IMR-90 (cell line): ENCODE data around the gene RCE1. TPM values are rescaled to one million over a fixed set of nuclear protein-coding genes. Genes with fewer than 3 reads are reported as not detected.
A peak's percentile ranks its signal among the peaks of the same experiment; 100 is the strongest.

Experiments
- ATAC-seq: fragments of 200-7000 bp; cut with Tn5 transposase; 2 replicates; pipeline ENCODE4 v1.9.1; 2020; ENCODE audit warnings: low read depth, mild to moderate bottlenecking, moderate library complexity
- BruUV-seq: library from RNA; stranded (reverse); fragments of 400-500 nt; replicated peaks from 2 replicates; lab custom pipeline; 2021; lab: Mats Ljungman, UMichigan
- CTCF ChIA-PET: fragments of 300-600 bp; formaldehyde crosslinking; extraction: SDS; loops from one replicate; lab custom pipeline; 2021; ENCODE audit warnings: antibody characterized with exemption; lab: Yijun Ruan, JAX
- POLR2A ChIA-PET: fragments of 300-600 bp; sonication (Branson Sonifier 250); formaldehyde crosslinking; loops from one replicate; lab custom pipeline; 2022; ENCODE audit warnings: antibody characterized with exemption; ENCODE audit not compliant: unreplicated experiment; lab: Charles Lee
- DNase-seq: peaks from one replicate; pipeline ENCODE4 v3.0.0; 2013
- H2AFZ ChIP-seq: replicated peaks from 2 replicates; pipeline ENCODE3; 2013; ENCODE audit warnings: low read length, mild to moderate bottlenecking; ENCODE audit not compliant: poor library complexity
- H2AK5ac ChIP-seq: 2 replicates; pipeline ENCODE4 v1.6.1; 2013; ENCODE audit warnings: low read depth, low read length, inconsistent platforms
- H2AK9ac ChIP-seq: replicated peaks from 2 replicates; pipeline ENCODE3; 2013; ENCODE audit warnings: mild to moderate bottlenecking, low read depth, low read length, moderate library complexity; ENCODE audit not compliant: poor library complexity
- H2BK120ac ChIP-seq: 2 replicates; pipeline ENCODE4 v1.6.1; 2013; ENCODE audit warnings: low read depth, low read length, inconsistent platforms
- H2BK15ac ChIP-seq: 3 replicates; pipeline ENCODE4 v1.6.1; 2013; ENCODE audit warnings: low read depth, low read length, inconsistent platforms
- H2BK20ac ChIP-seq: 2 replicates; pipeline ENCODE4 v1.6.1; 2013; ENCODE audit warnings: low read depth, mild to moderate bottlenecking, inconsistent platforms, low read length, moderate library complexity
- H2BK5ac ChIP-seq: 2 replicates; pipeline ENCODE4 v1.6.1; 2013; ENCODE audit warnings: mild to moderate bottlenecking, low read depth, low read length, inconsistent platforms; ENCODE audit not compliant: poor library complexity, severe bottlenecking
- H3K14ac ChIP-seq: replicated peaks from 2 replicates; pipeline ENCODE4 v1.6.1; 2013; ENCODE audit warnings: low read depth, low read length, inconsistent platforms
- H3K18ac ChIP-seq: 2 replicates; pipeline ENCODE4 v1.6.1; 2013; ENCODE audit warnings: low read depth, low read length, control low read depth
- H3K23ac ChIP-seq: 2 replicates; pipeline ENCODE4 v1.6.1; 2013; ENCODE audit warnings: low read depth, low read length, inconsistent platforms
- H3K27ac ChIP-seq: 2 replicates; pipeline ENCODE4 v1.5.1; 2013; ENCODE audit warnings: mild to moderate bottlenecking, control low read depth, low read length; ENCODE audit not compliant: insufficient read depth
- H3K27me3 ChIP-seq: 2 replicates; pipeline ENCODE4 v1.6.1; 2013; ENCODE audit warnings: low read length; ENCODE audit not compliant: control insufficient read depth, insufficient read depth
- H3K36me3 ChIP-seq: 2 replicates; pipeline ENCODE4 v1.6.1; 2013; ENCODE audit warnings: low read length, mixed read lengths; ENCODE audit not compliant: control insufficient read depth, insufficient read depth
- H3K4ac ChIP-seq: 2 replicates; pipeline ENCODE4 v1.6.1; 2013; ENCODE audit warnings: low read depth, low read length, inconsistent platforms
- H3K4me1 ChIP-seq: 2 replicates; pipeline ENCODE4 v1.6.1; 2013; ENCODE audit warnings: low read length, mixed read lengths; ENCODE audit not compliant: control insufficient read depth, insufficient read depth
- H3K4me2 ChIP-seq: 2 replicates; pipeline ENCODE4 v1.6.1; 2013; ENCODE audit warnings: low read depth, mild to moderate bottlenecking, control low read depth, low read length, moderate library complexity
- H3K4me3 ChIP-seq: 2 replicates; pipeline ENCODE4 v1.5.1; 2013; ENCODE audit warnings: low read depth, mild to moderate bottlenecking, control low read depth, low read length, moderate library complexity; ENCODE audit not compliant: insufficient read depth
- H3K56ac ChIP-seq: 2 replicates; pipeline ENCODE4 v1.6.1; 2013; ENCODE audit warnings: low read length, inconsistent platforms; ENCODE audit not compliant: insufficient read depth; ENCODE audit errors: extremely low read depth
- H3K79me1 ChIP-seq, 2 experiments: 2 replicates each; pipeline ENCODE4 v1.6.1; 2013; ENCODE audit warnings: low read length in 2 of 2, inconsistent platforms in 1 of 2, low read depth in 1 of 2
- H3K9ac ChIP-seq: 2 replicates; pipeline ENCODE4 v1.6.1; 2013; ENCODE audit warnings: low read depth, low read length, control low read depth
- H3K9me1 ChIP-seq: 2 replicates; pipeline ENCODE4 v1.6.1; 2013; ENCODE audit warnings: low read length, inconsistent platforms; ENCODE audit not compliant: insufficient read depth
- H3K9me3 ChIP-seq: 2 replicates; pipeline ENCODE4 v1.6.1; 2013; ENCODE audit warnings: low read length; ENCODE audit not compliant: control insufficient read depth, insufficient read depth
- H4K20me1 ChIP-seq: 2 replicates; pipeline ENCODE4 v1.6.1; 2013; ENCODE audit warnings: low read length, inconsistent platforms; ENCODE audit not compliant: insufficient read depth
- H4K5ac ChIP-seq: 2 replicates; pipeline ENCODE4 v1.6.1; 2013; ENCODE audit warnings: mild to moderate bottlenecking, low read depth, low read length, control low read depth
- H4K8ac ChIP-seq, 2 experiments: 2 replicates each; pipeline ENCODE4 v1.6.1; 2013; ENCODE audit warnings: low read depth in 2 of 2, low read length in 2 of 2, control low read depth in 1 of 2, inconsistent platforms in 1 of 2
- H4K91ac ChIP-seq: 2 replicates; pipeline ENCODE4 v1.6.1; 2013; ENCODE audit warnings: low read depth, low read length, inconsistent platforms; ENCODE audit not compliant: insufficient read depth
- CEBPB ChIP-seq: IDR thresholded peaks from 2 replicates; pipeline ENCODE4 v1.6.1; 2012; ENCODE audit warnings: low read depth, low read length, improper control_type of control experiment
- RFX5 ChIP-seq: IDR thresholded peaks from 2 replicates; pipeline ENCODE4 v1.8.0; 2012; ENCODE audit warnings: low read depth, mild to moderate bottlenecking, low read length, moderate library complexity
- WGBS, 2 experiments: methylation state at CpG; one replicate each; pipeline versions ENCODE4 v1.1.5 to v1.1.7; 2013; ENCODE audit warnings: missing lambda C conversion rate in 2 of 2; ENCODE audit not compliant: insufficient read length in 1 of 2; ENCODE audit errors: extremely low coverage in 2 of 2; 5-methylcytosine and 5-hydroxymethylcytosine counted together
- dilution Hi-C: fragments of 300-500 bp; cut with HindIII; formaldehyde crosslinking; loops from one replicate; pipeline ENCODE4 v1.14.3; 2018; ENCODE audit warnings: low sequenced_read_pairs; ENCODE audit not compliant: unreplicated experiment
- in situ Hi-C: fragments of 300-500 bp; cut with MboI; formaldehyde crosslinking; loops from 3 replicates; pipeline ENCODE4 v1.14.3; 2019; ENCODE audit warnings: low sequenced_read_pairs, inconsistent platforms, mixed read lengths
- intact Hi-C: fragments of 100-400 bp; cut with micrococcal nuclease; formaldehyde crosslinking; loops from 2 replicates; pipeline ENCODE4 v1.10.0; 2022
- polyA plus RNA-seq, 3 experiments: library from polyadenylated mRNA; depleted of rRNA; stranded (reverse); fragments of >200 nt; gene quantifications; 2 replicates each; pipeline ENCODE4 v1.2.3, GENCODE V29; 2012; ENCODE audit warnings: low replicate concordance in 1 of 3
- total RNA-seq: library from RNA; depleted of rRNA; stranded (reverse); fragments of >200 nt; gene quantifications from 2 replicates; pipeline ENCODE4 v1.2.3, GENCODE V29; 2012

Gene RCE1
- total and polyA plus RNA-seq, 2 of the 4 experiments (the other 2 are of a cell fraction): 6.6 to 19.4 TPM

GRCh38 chr11:66877588-66878385 is 34.5 kb downstream of the RCE1 start:
- Histone ChIP-seq H3K9me1 (peaks cover 5% of the 10 kb centered on the region), H4K5ac (peak overlapping the region; percentile 10; the same call in 1 of the 2 replicates), H3K4me2 (no peak overlapping the region), H3K4ac (peak overlapping the region; percentile 31; the same call in 1 of the 2 replicates), H2AK9ac (no peak overlapping the region), H3K79me1 (peaks cover 0 to 11% of the 10 kb centered on the region in 2 experiments; a peak in 2 of 4 replicates), H2AFZ (peak overlapping the region; percentile 28), H3K27ac (no peak overlapping the region), H3K27me3 (no peaks in the 10 kb centered on the region), H3K56ac (no peak overlapping the region), H3K4me1 (peaks cover 32% of the 10 kb centered on the region), H3K36me3 (no peaks in the 10 kb centered on the region), H2BK20ac (no peak overlapping the region; the same call in 1 of the 2 replicates), H4K91ac (peak overlapping the region; percentile 11; the same call in 1 of the 2 replicates), H4K20me1 (no peaks in the 10 kb centered on the region), H3K23ac (no peak overlapping the region), H3K4me3 (no peak overlapping the region), H2BK120ac (no peak overlapping the region; the same call in 1 of the 2 replicates), H4K8ac (peak overlapping the region in 1 of 2 experiments; percentile 30; a peak in 1 of 4 replicates), H3K9me3 (no peaks in the 10 kb centered on the region), H2BK5ac (no peak overlapping the region), H3K9ac (no peak overlapping the region), H2BK15ac (0 out of 3 replicates have a peak overlapping the region, but pooled peaks have one; percentile 43), H3K14ac (no peak overlapping the region), H3K18ac (no peak overlapping the region), H2AK5ac (peak overlapping the region; percentile 54; the same call in 1 of the 2 replicates)
- in situ Hi-C loops (no loop called here), intact Hi-C loops (no loop called here), dilution Hi-C loops (no loop called here)
- BruUV-seq: no TSS peak
- CTCF ChIA-PET: no interaction called here
- POLR2A ChIA-PET: no interaction called here
- 0 out of 2 replicates have a peak, but pooled peaks have one; percentile 23 for TF ChIP-seq CEBPB
- no peak for TF ChIP-seq RFX5
- DNase-seq (peak; percentile 75), ATAC-seq (no peak; the same call in 1 of the 2 replicates)
- WGBS, 2 experiments: 60% methylated on average over 1 of the region's 9 CpGs; no CpG with 5 or more reads in 1 of the 2 experiments
